Natural killer cell (primary cell): ENCODE data around the gene LSAMP. TPM values are rescaled to one million over a fixed set of nuclear protein-coding genes. Genes with fewer than 3 reads are reported as not detected.

Experiments
- ATAC-seq, 3 donors: fragments of 150-1000 bp in 2 of 3; fragments of 200-7000 bp in 1 of 3; cut with Tn5 transposase; 1 replicate in 1 of 3; 2 replicates in 2 of 3; pipeline ENCODE4 v1.10.0; 2021; ENCODE audit warnings: mild to moderate bottlenecking in 2 of 3, moderate library complexity in 2 of 3
- DNase-seq, 2 donors: peaks; one replicate each; pipeline versions ENCODE4 v3.0.0 to v3.0.0-alpha.2; 2013 to 2021; ENCODE audit warnings: mixed read lengths in 1 of 2
- H3K27ac ChIP-seq: one replicate; pipeline ENCODE4 v1.5.1; 2013; ENCODE audit warnings: mild to moderate bottlenecking, low read length
- H3K27me3 ChIP-seq: one replicate; pipeline ENCODE4 v1.6.1; 2013; ENCODE audit warnings: low read length; ENCODE audit not compliant: control insufficient read depth, insufficient read depth
- H3K36me3 ChIP-seq: one replicate; pipeline ENCODE4 v1.6.1; 2013; ENCODE audit warnings: low read length; ENCODE audit not compliant: control insufficient read depth, insufficient read depth
- H3K4me1 ChIP-seq: one replicate; pipeline ENCODE4 v1.6.1; 2013; ENCODE audit warnings: low read length; ENCODE audit not compliant: control insufficient read depth, insufficient read depth
- H3K4me3 ChIP-seq: one replicate; pipeline ENCODE4 v1.5.1; 2013; ENCODE audit warnings: low read length
- H3K9me3 ChIP-seq: one replicate; pipeline ENCODE4 v1.6.1; 2013; ENCODE audit warnings: low read length; ENCODE audit not compliant: control insufficient read depth, insufficient read depth
- H3K27ac Mint-ChIP-seq, 2 donors: one replicate each; pipeline ENCODE4 v1.8.0; 2022; ENCODE audit warnings: mild to moderate bottlenecking in 2 of 2, mixed read lengths in 2 of 2, moderate library complexity in 1 of 2
- H3K27me3 Mint-ChIP-seq, 2 donors: one replicate each; pipeline ENCODE4 v1.8.0; 2022; ENCODE audit warnings: low read depth in 2 of 2, mixed read lengths in 2 of 2
- H3K36me3 Mint-ChIP-seq: one replicate; pipeline ENCODE4 v1.8.0; 2022; ENCODE audit warnings: mixed read lengths
- H3K4me1 Mint-ChIP-seq, 2 donors: one replicate each; pipeline ENCODE4 v1.8.0; 2022; ENCODE audit warnings: mixed read lengths in 2 of 2
- H3K4me3 Mint-ChIP-seq: one replicate; pipeline ENCODE4 v1.8.0; 2022; ENCODE audit warnings: mild to moderate bottlenecking, moderate library complexity, mixed read lengths
- H3K9me3 Mint-ChIP-seq, 2 donors: one replicate each; pipeline ENCODE4 v1.8.0; 2022; ENCODE audit warnings: mixed read lengths in 2 of 2
- WGBS: methylation state at CpG from one replicate; pipeline ENCODE4 v1.1.7; 2013; ENCODE audit warnings: missing lambda C conversion rate; ENCODE audit not compliant: insufficient coverage; 5-methylcytosine and 5-hydroxymethylcytosine counted together
- intact Hi-C: fragments of 100-400 bp; cut with micrococcal nuclease; formaldehyde crosslinking; loops from one replicate; pipeline ENCODE4 v1.14.2; 2022
- total RNA-seq, 4 donors: library from RNA; stranded (reverse); fragments of 120-200 nt in 1 of 4; gene quantifications; one replicate each; pipeline versions ENCODE4 v1.2.3 to v1.2.4, GENCODE V29; 2013 to 2022
- TF ChIP-seq, protein P1 (sequence below): fragments of 200-600 bp; IDR thresholded peaks from one replicate; pipeline ENCODE4 v1.8.0; 2022; ENCODE audit warnings: antibody characterized with exemption

The LSAMP gene
- total RNA-seq, 3 donors from 2014 or later (not counting 1 experiment from before 2014, with no cell fraction given) = not detected

DNA sequence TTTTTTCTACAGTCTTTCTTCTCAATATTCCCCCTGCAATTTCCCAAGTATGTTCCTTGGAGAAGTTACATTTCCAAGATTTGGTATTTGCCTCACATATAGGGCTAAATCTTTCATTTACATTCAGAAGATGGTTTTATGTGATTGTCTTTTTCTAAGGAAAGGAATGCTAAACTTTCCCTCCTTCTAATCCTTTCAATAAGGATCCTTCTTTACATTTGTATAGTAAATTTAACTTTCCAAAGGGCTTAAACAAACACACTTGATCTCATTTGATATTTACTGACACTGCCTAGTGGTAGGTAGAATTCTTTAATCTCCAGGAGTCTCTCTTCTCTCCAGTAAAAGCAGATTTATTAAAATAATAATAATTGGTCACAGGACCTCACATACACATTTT lies 185.3 kb downstream of the LSAMP start:
- Histone ChIP-seq H3K9me3 (no peaks in the 10 kb centered on the region), H3K27me3 (no peaks in the 10 kb centered on the region), H3K36me3 (no peaks in the 10 kb centered on the region), H3K27ac (no peak overlapping the region), H3K4me1 (no peaks in the 10 kb centered on the region), H3K4me3 (no peak overlapping the region)
- H3K27me3 Mint-ChIP-seq = no peaks in the 10 kb centered on the region
- no peak overlapping the region for H3K4me3 Mint-ChIP-seq
- intact Hi-C loops = no loop called here
- H3K9me3 Mint-ChIP-seq = peaks cover 3 to 13% of the 10 kb centered on the region in 2 donors
- DNase-seq = no peak
- H3K36me3 Mint-ChIP-seq = no peaks in the 10 kb centered on the region
- no peak overlapping the region for H3K27ac Mint-ChIP-seq
- no peaks in the 10 kb centered on the region for H3K4me1 Mint-ChIP-seq
- ATAC-seq = no peak
- TF ChIP-seq, protein P1, sequence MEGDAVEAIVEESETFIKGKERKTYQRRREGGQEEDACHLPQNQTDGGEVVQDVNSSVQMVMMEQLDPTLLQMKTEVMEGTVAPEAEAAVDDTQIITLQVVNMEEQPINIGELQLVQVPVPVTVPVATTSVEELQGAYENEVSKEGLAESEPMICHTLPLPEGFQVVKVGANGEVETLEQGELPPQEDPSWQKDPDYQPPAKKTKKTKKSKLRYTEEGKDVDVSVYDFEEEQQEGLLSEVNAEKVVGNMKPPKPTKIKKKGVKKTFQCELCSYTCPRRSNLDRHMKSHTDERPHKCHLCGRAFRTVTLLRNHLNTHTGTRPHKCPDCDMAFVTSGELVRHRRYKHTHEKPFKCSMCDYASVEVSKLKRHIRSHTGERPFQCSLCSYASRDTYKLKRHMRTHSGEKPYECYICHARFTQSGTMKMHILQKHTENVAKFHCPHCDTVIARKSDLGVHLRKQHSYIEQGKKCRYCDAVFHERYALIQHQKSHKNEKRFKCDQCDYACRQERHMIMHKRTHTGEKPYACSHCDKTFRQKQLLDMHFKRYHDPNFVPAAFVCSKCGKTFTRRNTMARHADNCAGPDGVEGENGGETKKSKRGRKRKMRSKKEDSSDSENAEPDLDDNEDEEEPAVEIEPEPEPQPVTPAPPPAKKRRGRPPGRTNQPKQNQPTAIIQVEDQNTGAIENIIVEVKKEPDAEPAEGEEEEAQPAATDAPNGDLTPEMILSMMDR = no peak

DNA sequence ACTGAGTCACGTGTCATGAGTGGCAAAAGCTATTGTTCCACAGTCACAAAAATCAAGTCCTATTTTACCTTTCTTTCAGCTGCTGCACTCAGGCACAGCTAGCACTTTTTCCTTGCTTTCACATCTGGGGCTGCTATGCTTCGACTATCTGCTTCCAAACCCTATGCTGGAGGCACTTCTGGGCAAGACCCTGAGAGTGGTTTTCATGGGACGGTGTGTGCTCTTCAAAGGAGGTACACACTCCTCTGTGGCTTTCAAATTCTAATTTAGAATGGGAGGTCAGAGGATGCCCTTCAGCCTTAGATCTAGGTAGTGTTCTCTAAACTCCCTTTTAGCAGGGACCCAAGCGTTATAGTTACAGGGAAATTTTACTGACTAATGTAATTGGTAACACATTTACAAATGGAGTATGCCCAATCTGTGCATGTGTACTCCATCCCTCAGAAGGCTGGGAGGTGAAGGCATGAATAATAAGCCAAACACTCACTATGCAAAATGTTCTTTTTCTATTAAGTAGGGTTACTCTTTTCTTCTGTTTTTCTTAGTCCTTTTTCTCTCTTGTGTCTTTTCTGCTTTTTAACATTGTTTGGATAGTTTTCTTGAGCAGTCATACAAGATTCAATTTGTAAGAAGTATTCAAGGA lies 188.3 kb downstream of the LSAMP start:
- H3K4me1 ChIP-seq = no peaks in the 10 kb centered on the region
- TF ChIP-seq, protein P1 = no peak
- intact Hi-C loops = no loop called here
- no peak overlapping the region for H3K4me3 Mint-ChIP-seq
- 59% methylated on average over 4 of the region's 4 CpGs for WGBS
- H3K9me3 Mint-ChIP-seq = peaks cover 3 to 10% of the 10 kb centered on the region in 2 donors
- H3K27me3 Mint-ChIP-seq = no peaks in the 10 kb centered on the region
- no peaks in the 10 kb centered on the region for H3K4me1 Mint-ChIP-seq
- no peak overlapping the region for H3K27ac ChIP-seq
- H3K36me3 ChIP-seq = no peaks in the 10 kb centered on the region
- no peak overlapping the region for H3K27ac Mint-ChIP-seq
- no peaks in the 10 kb centered on the region for H3K9me3 ChIP-seq
- DNase-seq (no peak), ATAC-seq (no peak)
- H3K4me3 ChIP-seq = no peak overlapping the region
- H3K36me3 Mint-ChIP-seq = no peaks in the 10 kb centered on the region
- H3K27me3 ChIP-seq = no peaks in the 10 kb centered on the region

DNA sequence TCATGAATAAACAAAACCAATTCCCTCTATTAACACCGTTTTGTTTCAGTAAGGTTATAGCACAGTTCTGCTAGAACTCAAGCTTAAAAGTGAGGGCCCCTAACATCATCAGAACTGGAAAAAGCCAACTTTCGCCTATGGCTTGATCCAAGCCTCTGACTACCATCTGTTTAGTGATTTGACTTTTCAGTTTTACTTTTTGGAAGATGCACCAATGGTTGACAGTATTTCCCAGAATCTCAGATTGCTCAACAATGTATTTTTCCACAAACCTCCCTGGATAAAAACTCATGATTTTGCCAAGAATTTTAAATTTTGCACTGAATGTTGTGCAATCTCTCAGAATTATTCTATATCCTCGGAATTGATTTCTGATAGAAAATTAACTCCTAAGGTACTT lies 190.7 kb downstream of the LSAMP start:
- Histone ChIP-seq H3K4me1 (no peaks in the 10 kb centered on the region), H3K27me3 (no peaks in the 10 kb centered on the region), H3K36me3 (no peaks in the 10 kb centered on the region), H3K9me3 (no peaks in the 10 kb centered on the region), H3K4me3 (no peak overlapping the region), H3K27ac (no peak overlapping the region)
- Mint-ChIP-seq H3K4me3 (no peak overlapping the region), H3K4me1 (no peaks in the 10 kb centered on the region), H3K36me3 (no peaks in the 10 kb centered on the region), H3K27me3 (no peaks in the 10 kb centered on the region), H3K27ac (no peak overlapping the region), H3K9me3 (peaks cover 0 to 4% of the 10 kb centered on the region in 2 donors)
- ATAC-seq (no peak), DNase-seq (no peak)
- intact Hi-C loops = no loop called here
- WGBS = 71% methylated on average over 3 of the region's 3 CpGs
- TF ChIP-seq, protein P1 = no peak

DNA sequence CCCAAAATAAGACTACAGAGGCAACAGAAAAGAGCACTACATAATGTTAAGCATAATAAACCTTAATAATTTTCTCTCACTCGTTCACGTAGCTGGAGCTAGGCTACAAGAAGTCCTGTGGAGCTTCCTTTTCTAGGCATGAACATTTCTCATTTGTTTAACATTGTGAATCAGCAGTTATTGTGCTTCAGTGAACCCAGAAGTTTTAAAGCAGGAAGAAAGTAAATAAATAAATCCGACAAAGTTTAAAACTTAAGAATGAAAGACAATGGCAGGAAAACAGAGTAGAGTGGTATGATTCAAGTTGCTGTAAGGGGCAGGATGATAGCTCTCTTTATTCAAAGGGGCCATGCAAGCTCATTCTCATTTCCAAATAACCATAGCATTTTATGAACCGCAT lies 191.8 kb downstream of the LSAMP start:
- no peaks in the 10 kb centered on the region for H3K4me1 ChIP-seq
- Mint-ChIP-seq H3K4me3 (no peak overlapping the region), H3K36me3 (no peaks in the 10 kb centered on the region), H3K9me3 (peaks cover 0 to 4% of the 10 kb centered on the region in 2 donors), H3K27ac (no peak overlapping the region), H3K27me3 (no peaks in the 10 kb centered on the region), H3K4me1 (no peaks in the 10 kb centered on the region)
- ATAC-seq (no peak), DNase-seq (no peak)
- intact Hi-C loops = no loop called here
- H3K9me3 ChIP-seq = peaks cover 4% of the 10 kb centered on the region
- 30% methylated on average over 4 of the region's 4 CpGs for WGBS
- H3K27me3 ChIP-seq = no peaks in the 10 kb centered on the region
- no peaks in the 10 kb centered on the region for H3K36me3 ChIP-seq
- no peak overlapping the region for H3K4me3 ChIP-seq
- TF ChIP-seq, protein P1 = no peak
- H3K27ac ChIP-seq = no peak overlapping the region
